Endothelial cell (in vitro differentiated cells): Measurements from ENCODE around the gene AKNA. TPM values are rescaled to one million over a fixed set of nuclear protein-coding genes. Genes with fewer than 3 reads are reported as not detected.

ENCODE experiments used
- DNase-seq: peaks from one replicate; pipeline ENCODE4 v3.0.0; 2021; ENCODE audit warnings: low spot score
- H3K27ac Mint-ChIP-seq: one replicate; pipeline ENCODE4 v1.8.0; 2021; ENCODE audit warnings: mixed read lengths, inconsistent platforms; ENCODE audit not compliant: unreplicated experiment
- H3K27me3 Mint-ChIP-seq: one replicate; pipeline ENCODE4 v1.8.0; 2021; ENCODE audit warnings: mild to moderate bottlenecking, moderate library complexity, mixed read lengths, inconsistent platforms; ENCODE audit not compliant: unreplicated experiment
- H3K36me3 Mint-ChIP-seq: one replicate; pipeline ENCODE4 v1.8.0; 2021; ENCODE audit warnings: mild to moderate bottlenecking, low read depth, mixed read lengths, inconsistent platforms; ENCODE audit not compliant: unreplicated experiment
- H3K4me1 Mint-ChIP-seq: one replicate; pipeline ENCODE4 v1.8.0; 2021; ENCODE audit warnings: mild to moderate bottlenecking, mixed read lengths, inconsistent platforms; ENCODE audit not compliant: unreplicated experiment
- H3K4me3 Mint-ChIP-seq: one replicate; pipeline ENCODE4 v1.8.0; 2021; ENCODE audit warnings: mild to moderate bottlenecking, mixed read lengths, inconsistent platforms; ENCODE audit not compliant: unreplicated experiment
- H3K9me3 Mint-ChIP-seq: one replicate; pipeline ENCODE4 v1.8.0; 2021; ENCODE audit warnings: mixed read lengths, inconsistent platforms; ENCODE audit not compliant: unreplicated experiment
- total RNA-seq: library from RNA; stranded (reverse); fragmentation: NEBNext Ultra II Directional; extraction: Animal tissue kit (Norgen Biotek cat#: 25700); gene quantifications from one replicate; pipeline ENCODE4 v1.2.1, GENCODE V29; 2021; ENCODE audit not compliant: unreplicated experiment
- TF ChIP-seq, protein P1 (sequence below): fragments of 200-600 bp; sonication (generic); IDR thresholded peaks from one replicate; pipeline ENCODE4 v1.5.0; 2021; ENCODE audit warnings: antibody characterized with exemption; ENCODE audit not compliant: unreplicated experiment

The AKNA gene
- total RNA-seq, 1 donor from 2014 or later: 79.1 TPM

DNA sequence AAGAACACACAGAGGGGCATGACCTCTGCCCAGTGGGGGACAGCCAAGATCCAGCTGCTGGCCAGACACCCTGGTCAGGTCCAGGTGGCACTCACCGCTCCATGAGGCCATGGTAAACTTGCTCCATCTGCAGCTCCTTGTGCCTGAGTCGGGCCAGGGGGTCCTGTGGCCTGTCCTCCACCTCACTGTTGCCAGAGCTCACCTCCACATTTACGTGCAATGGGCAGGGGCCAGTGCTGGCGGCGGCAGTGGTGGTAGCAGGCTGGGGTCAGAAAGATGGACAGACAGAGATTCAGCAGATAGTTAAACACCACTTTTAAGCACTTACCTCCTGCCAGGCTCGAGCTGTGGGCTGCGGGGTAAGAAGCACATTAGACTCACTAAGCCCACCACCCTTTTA lies 28.0 kb downstream of the AKNA start:
- Mint-ChIP-seq H3K36me3 (peaks cover 59% of the 10 kb centered on the region), H3K4me3 (peak overlapping the region; percentile 47), H3K27me3 (peaks cover 7% of the 10 kb centered on the region), H3K4me1 (no peaks in the 10 kb centered on the region), H3K9me3 (no peaks in the 10 kb centered on the region), H3K27ac (no peak overlapping the region)
- DNase-seq: no peak
- TF ChIP-seq, protein P1, sequence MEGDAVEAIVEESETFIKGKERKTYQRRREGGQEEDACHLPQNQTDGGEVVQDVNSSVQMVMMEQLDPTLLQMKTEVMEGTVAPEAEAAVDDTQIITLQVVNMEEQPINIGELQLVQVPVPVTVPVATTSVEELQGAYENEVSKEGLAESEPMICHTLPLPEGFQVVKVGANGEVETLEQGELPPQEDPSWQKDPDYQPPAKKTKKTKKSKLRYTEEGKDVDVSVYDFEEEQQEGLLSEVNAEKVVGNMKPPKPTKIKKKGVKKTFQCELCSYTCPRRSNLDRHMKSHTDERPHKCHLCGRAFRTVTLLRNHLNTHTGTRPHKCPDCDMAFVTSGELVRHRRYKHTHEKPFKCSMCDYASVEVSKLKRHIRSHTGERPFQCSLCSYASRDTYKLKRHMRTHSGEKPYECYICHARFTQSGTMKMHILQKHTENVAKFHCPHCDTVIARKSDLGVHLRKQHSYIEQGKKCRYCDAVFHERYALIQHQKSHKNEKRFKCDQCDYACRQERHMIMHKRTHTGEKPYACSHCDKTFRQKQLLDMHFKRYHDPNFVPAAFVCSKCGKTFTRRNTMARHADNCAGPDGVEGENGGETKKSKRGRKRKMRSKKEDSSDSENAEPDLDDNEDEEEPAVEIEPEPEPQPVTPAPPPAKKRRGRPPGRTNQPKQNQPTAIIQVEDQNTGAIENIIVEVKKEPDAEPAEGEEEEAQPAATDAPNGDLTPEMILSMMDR: no peak

DNA sequence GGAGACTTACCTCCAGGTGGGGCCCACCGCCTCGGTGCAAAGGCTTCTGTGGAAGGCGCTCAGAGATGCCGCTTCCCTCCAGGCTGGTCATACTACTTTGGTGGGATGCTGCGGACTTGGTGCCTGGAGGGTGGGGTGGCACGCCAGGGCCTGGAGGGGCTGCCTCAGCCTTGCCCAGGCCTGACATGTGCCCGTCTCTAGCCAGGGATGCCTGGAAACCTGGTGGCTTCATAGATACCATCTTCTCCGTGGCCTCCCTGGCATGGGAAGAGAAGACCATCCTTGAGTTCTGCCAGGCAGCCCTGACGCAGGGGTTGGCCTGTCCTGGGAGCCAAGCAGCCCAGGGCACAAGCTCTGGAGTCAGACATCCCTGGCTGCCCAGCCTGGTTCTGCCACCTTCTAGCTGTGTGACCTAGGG lies 29.9 kb downstream of the AKNA start:
- no peaks in the 10 kb centered on the region for H3K9me3 Mint-ChIP-seq
- H3K36me3 Mint-ChIP-seq: peaks cover 45% of the 10 kb centered on the region
- H3K27ac Mint-ChIP-seq: no peak overlapping the region
- H3K27me3 Mint-ChIP-seq: peaks cover 5% of the 10 kb centered on the region
- H3K4me1 Mint-ChIP-seq: no peaks in the 10 kb centered on the region
- no peak for DNase-seq
- no peak overlapping the region for H3K4me3 Mint-ChIP-seq
- TF ChIP-seq, protein P1: no peak

DNA sequence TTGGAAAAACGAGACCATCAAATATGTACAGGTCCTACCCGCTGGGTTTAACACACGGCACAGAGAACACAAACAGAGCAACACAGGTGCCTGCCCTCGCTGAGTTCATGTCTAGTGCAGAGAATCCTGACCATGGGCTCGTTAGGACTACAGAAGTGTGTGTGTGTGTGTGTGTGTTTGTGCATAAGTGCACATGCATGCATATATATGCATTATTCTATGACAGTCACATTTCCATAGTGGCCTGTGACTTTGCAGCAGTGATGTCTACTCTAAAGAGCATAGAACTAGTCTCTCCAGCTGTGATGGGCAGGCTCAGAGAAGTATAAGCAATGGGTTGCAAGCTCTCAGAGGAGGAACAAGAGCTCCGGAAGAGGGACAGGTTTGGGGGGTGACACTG lies 30.4 kb downstream of the AKNA start:
- no peak overlapping the region for H3K27ac Mint-ChIP-seq

DNA sequence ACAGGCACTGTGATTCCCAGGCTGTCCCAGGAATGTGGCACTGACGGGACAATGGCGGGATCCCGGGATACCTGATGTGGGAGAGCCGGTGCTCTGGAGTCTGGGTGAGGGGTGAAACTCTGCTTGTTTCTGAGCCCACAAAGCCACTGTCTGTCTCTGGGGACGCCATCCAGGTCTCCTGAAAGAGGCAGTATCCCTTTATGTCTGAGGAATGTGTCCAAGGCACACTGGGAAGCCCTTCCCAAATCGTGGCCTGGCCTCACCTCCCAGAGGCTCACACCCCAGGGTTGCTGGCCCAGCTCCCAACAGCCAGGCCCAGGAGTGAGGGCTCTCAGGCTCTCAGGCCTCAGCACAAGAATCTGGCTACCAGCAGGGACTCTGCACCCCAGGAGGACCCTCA lies 31.0 kb downstream of the AKNA start:
- no peak for DNase-seq
- Mint-ChIP-seq H3K27ac (no peak overlapping the region), H3K9me3 (no peaks in the 10 kb centered on the region), H3K36me3 (peaks cover 51% of the 10 kb centered on the region), H3K27me3 (peaks cover 8% of the 10 kb centered on the region), H3K4me3 (peak overlapping the region; percentile 10), H3K4me1 (no peaks in the 10 kb centered on the region)
- TF ChIP-seq, protein P1: no peak

More for the DNA sequence above, 30.4 kb downstream of the AKNA start:
- peaks cover 48% of the 10 kb centered on the region for H3K36me3 Mint-ChIP-seq
- DNase-seq: no peak
- TF ChIP-seq, protein P1: no peak
- H3K4me1 Mint-ChIP-seq: no peaks in the 10 kb centered on the region
- H3K9me3 Mint-ChIP-seq: no peaks in the 10 kb centered on the region
- H3K27me3 Mint-ChIP-seq: peaks cover 5% of the 10 kb centered on the region
- H3K4me3 Mint-ChIP-seq: peak overlapping the region; percentile 16

DNA sequence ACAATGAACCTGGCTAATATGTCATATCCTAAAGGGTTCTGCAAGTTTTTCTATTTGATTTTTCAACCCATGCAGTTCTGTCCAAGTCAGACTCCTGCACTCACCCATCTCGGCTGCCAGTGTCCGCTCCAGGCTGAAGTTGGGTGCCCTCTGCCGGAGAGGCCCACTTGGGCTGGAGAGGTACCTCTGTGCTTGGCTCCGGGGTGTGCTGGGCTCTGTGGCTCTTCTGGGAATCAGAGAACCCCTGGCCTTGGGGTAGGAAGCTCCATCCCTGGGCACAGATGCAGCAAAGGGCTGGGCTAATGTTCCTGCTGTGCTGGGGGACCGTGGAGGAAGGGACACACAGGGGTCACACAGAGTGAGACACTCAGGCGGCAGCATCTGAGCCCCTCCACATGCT lies 32.0 kb downstream of the AKNA start:
- no peak overlapping the region for H3K27ac Mint-ChIP-seq
- H3K4me1 Mint-ChIP-seq: no peaks in the 10 kb centered on the region
- H3K4me3 Mint-ChIP-seq: no peak overlapping the region
- no peaks in the 10 kb centered on the region for H3K9me3 Mint-ChIP-seq
- TF ChIP-seq, protein P1: no peak
- DNase-seq: no peak
- H3K27me3 Mint-ChIP-seq: peaks cover 3% of the 10 kb centered on the region
- H3K36me3 Mint-ChIP-seq: peaks cover 41% of the 10 kb centered on the region
